Astrocyte (in vitro differentiated cells and primary cell): ENCODE results near the gene PKMYT1. TPM values are rescaled to one million over a fixed set of nuclear protein-coding genes. Genes with fewer than 3 reads are reported as not detected.
A peak's percentile ranks its signal among the peaks of the same experiment; 100 is the strongest.

ENCODE experiments used
- DNase-seq: peaks from one replicate; pipeline ENCODE4 v3.0.0-alpha.2; 2010; ENCODE audit warnings: low read depth
- FAIRE-seq: peaks from 2 replicates; lab custom pipeline; 2011; peaks lifted over from hg19 to GRCh38; lab: Jason Lieb, UNC
- H2AFZ ChIP-seq: 2 replicates; pipeline ENCODE4 v1.6.0; 2012; ENCODE audit warnings: low read depth, low read length, inconsistent platforms
- H3K27ac ChIP-seq: 2 replicates; pipeline ENCODE4 v1.5.1; 2011; ENCODE audit warnings: low read depth, low read length, inconsistent platforms
- H3K27me3 ChIP-seq: 2 replicates; pipeline ENCODE4 v1.6.0; 2011; ENCODE audit warnings: low read length, inconsistent platforms; ENCODE audit not compliant: insufficient read depth
- H3K36me3 ChIP-seq: 2 replicates; pipeline ENCODE4 v1.5.1; 2011; ENCODE audit warnings: low read length, inconsistent platforms; ENCODE audit not compliant: insufficient read depth
- H3K4me1 ChIP-seq: 2 replicates; pipeline ENCODE4 v1.5.1; 2011; ENCODE audit warnings: low read length, inconsistent platforms; ENCODE audit not compliant: insufficient read depth
- H3K4me2 ChIP-seq: 2 replicates; pipeline ENCODE4 v1.6.0; 2012; ENCODE audit warnings: low read length, inconsistent platforms
- H3K4me3 ChIP-seq: 2 replicates; pipeline ENCODE4 v1.5.1; 2011; ENCODE audit warnings: low read depth, mild to moderate bottlenecking, low read length, inconsistent platforms; ENCODE audit not compliant: insufficient read depth
- H3K79me2 ChIP-seq: 2 replicates; pipeline ENCODE4 v1.6.0; 2012; ENCODE audit warnings: mild to moderate bottlenecking, low read length, inconsistent platforms; ENCODE audit not compliant: insufficient read depth
- H3K9ac ChIP-seq: 2 replicates; pipeline ENCODE4 v1.6.0; 2012; ENCODE audit warnings: mild to moderate bottlenecking, low read length, inconsistent platforms
- H3K9me3 ChIP-seq: 2 replicates; pipeline ENCODE4 v1.5.1; 2012; ENCODE audit warnings: low read depth, mild to moderate bottlenecking, low read length, inconsistent platforms; ENCODE audit not compliant: insufficient read depth
- H4K20me1 ChIP-seq: 2 replicates; pipeline ENCODE4 v1.6.0; 2012; ENCODE audit warnings: low read length, inconsistent platforms; ENCODE audit not compliant: insufficient read depth
- H3K27ac Mint-ChIP-seq: one replicate; pipeline ENCODE4 v1.8.0; 2021; ENCODE audit warnings: mild to moderate bottlenecking, mixed read lengths; ENCODE audit not compliant: unreplicated experiment
- H3K27me3 Mint-ChIP-seq: one replicate; pipeline ENCODE4 v1.8.0; 2021; ENCODE audit warnings: low read depth, mixed read lengths; ENCODE audit not compliant: unreplicated experiment
- H3K36me3 Mint-ChIP-seq: one replicate; pipeline ENCODE4 v1.8.0; 2021; ENCODE audit warnings: low read depth, mixed read lengths; ENCODE audit not compliant: unreplicated experiment
- H3K4me1 Mint-ChIP-seq: one replicate; pipeline ENCODE4 v1.8.0; 2021; ENCODE audit warnings: low read depth, mixed read lengths; ENCODE audit not compliant: unreplicated experiment
- H3K4me3 Mint-ChIP-seq: one replicate; pipeline ENCODE4 v1.8.0; 2021; ENCODE audit warnings: mild to moderate bottlenecking, moderate library complexity, mixed read lengths; ENCODE audit not compliant: unreplicated experiment
- H3K9me3 Mint-ChIP-seq: one replicate; pipeline ENCODE4 v1.8.0; 2021; ENCODE audit warnings: mild to moderate bottlenecking, mixed read lengths; ENCODE audit not compliant: unreplicated experiment
- CTCF ChIP-seq: IDR thresholded peaks from 2 replicates; pipeline ENCODE4 v1.5.1; 2011; ENCODE audit warnings: low read depth, mild to moderate bottlenecking, inconsistent platforms, low read length, moderate library complexity; ENCODE audit not compliant: insufficient read depth
- EZH2 ChIP-seq: IDR thresholded peaks from 2 replicates; pipeline ENCODE4 v1.6.1; 2012; ENCODE audit warnings: mild to moderate bottlenecking, low read length, inconsistent platforms; ENCODE audit not compliant: insufficient read depth
- total RNA-seq: library from RNA; stranded (reverse); gene quantifications from 2 replicates; pipeline ENCODE4 v1.2.1, GENCODE V29; 2021

PKMYT1 gene
- total RNA-seq, 1 donor from 2014 or later = 3.9 TPM

GRCh38 chr16:3021449-3022207 lies 41.4 kb upstream of the PKMYT1 start:
- Mint-ChIP-seq H3K27ac (peak overlapping the region; percentile 100), H3K4me3 (peak overlapping the region; percentile 93), H3K9me3 (no peaks in the 10 kb centered on the region), H3K36me3 (peaks cover 6% of the 10 kb centered on the region), H3K4me1 (peaks cover 10% of the 10 kb centered on the region), H3K27me3 (no peaks in the 10 kb centered on the region)
- no peaks in the 10 kb centered on the region for H3K36me3 ChIP-seq
- H3K79me2 ChIP-seq = peaks cover 5% of the 10 kb centered on the region
- FAIRE-seq (no peak), DNase-seq (peak; percentile 91)
- peak overlapping the region; percentile 99 for H3K9ac ChIP-seq
- TF ChIP-seq CTCF = peak; percentile 7
- no peak for TF ChIP-seq EZH2
- peak overlapping the region; percentile 94 for H3K4me3 ChIP-seq
- H3K27me3 ChIP-seq = no peaks in the 10 kb centered on the region
- peaks cover 19% of the 10 kb centered on the region for H4K20me1 ChIP-seq
- no peak overlapping the region for H2AFZ ChIP-seq
- H3K4me2 ChIP-seq = peak overlapping the region; percentile 88
- peak overlapping the region; percentile 100 for H3K27ac ChIP-seq
- peaks cover 29% of the 10 kb centered on the region for H3K4me1 ChIP-seq
- H3K9me3 ChIP-seq = no peaks in the 10 kb centered on the region

- H3K4me3 Mint-ChIP-seq = peak overlapping the region; percentile 93
- Histone ChIP-seq H3K79me2 (peaks cover 5% of the 10 kb centered on the region), H2AFZ (no peak overlapping the region), H3K36me3 (no peaks in the 10 kb centered on the region), H3K27me3 (no peaks in the 10 kb centered on the region), H3K27ac (peak overlapping the region; percentile 100), H3K9me3 (no peaks in the 10 kb centered on the region), H3K4me2 (peak overlapping the region; percentile 88), H3K9ac (peak overlapping the region; percentile 99), H4K20me1 (peaks cover 12% of the 10 kb centered on the region), H3K4me1 (peaks cover 29% of the 10 kb centered on the region), H3K4me3 (peak overlapping the region; percentile 94)
- no peak for FAIRE-seq
- TF ChIP-seq CTCF (no peak), EZH2 (no peak)
- peaks cover 4% of the 10 kb centered on the region for H3K36me3 Mint-ChIP-seq
- no peaks in the 10 kb centered on the region for H3K27me3 Mint-ChIP-seq
- peak overlapping the region; percentile 100 for H3K27ac Mint-ChIP-seq
- peaks cover 14% of the 10 kb centered on the region for H3K4me1 Mint-ChIP-seq
- peak; percentile 75 for DNase-seq
- H3K9me3 Mint-ChIP-seq = no peaks in the 10 kb centered on the region
Measured at GRCh38 chr16:3020604-3021448, 40.6 kb upstream of the PKMYT1 start.
